H1 (cell line): Measurements from ENCODE around the gene DCAF7. TPM values are rescaled to one million over a fixed set of nuclear protein-coding genes. Genes with fewer than 3 reads are reported as not detected.

Experiments used
- EGR1 ChIP-seq: IDR thresholded peaks from 2 replicates; pipeline ENCODE4 v1.6.1; 2011; ENCODE audit warnings: low read depth, low read length, borderline replicate concordance
- MAFK ChIP-seq: IDR thresholded peaks from 2 replicates; pipeline ENCODE4 v1.6.1; 2012; ENCODE audit warnings: low read depth, mild to moderate bottlenecking, improper control_type of control experiment, low read length
- RNF2 ChIP-seq: fragments of 200-900, 300-1000 bp; sonication (generic); IDR thresholded peaks from 2 replicates; pipeline ENCODE4 v1.7.1; 2016; ENCODE audit warnings: borderline replicate concordance, low read depth, mild to moderate bottlenecking, antibody characterized with exemption, low read length; ENCODE audit not compliant: poor library complexity, severe bottlenecking; ENCODE audit errors: missing control alignments
- RXRA ChIP-seq: IDR thresholded peaks from 2 replicates; pipeline ENCODE4 v1.6.1; 2011; ENCODE audit warnings: low read depth, mild to moderate bottlenecking, low read length, moderate library complexity; ENCODE audit not compliant: insufficient read depth
- ZNF274 ChIP-seq: IDR thresholded peaks from 2 replicates; pipeline ENCODE4 v1.7.0; 2012; ENCODE audit warnings: low read length, borderline replicate concordance; ENCODE audit errors: extremely low read depth
- polyA plus RNA-seq, 7 experiments: library from polyadenylated mRNA; depleted of rRNA in 3 of 7; stranded (reverse) in 5 of 7; unstranded in 2 of 7; fragments of >200 nt in 5 of 7; fragments of 200-250 nt in 2 of 7; gene quantifications; 1 replicate in 5 of 7; 2 replicates in 1 of 7; 4 replicates in 1 of 7; pipeline versions ENCODE4 v1.2.1 to v1.2.3, GENCODE V29; 2011 to 2013; ENCODE audit warnings: missing spikeins in 2 of 7, mixed read lengths in 2 of 7
- total RNA-seq: library from RNA; stranded (reverse); fragmentation: NEBNext Ultra II Directional; extraction: Animal tissue kit (Norgen Biotek cat#: 25700); gene quantifications from 2 replicates; pipeline ENCODE4 v1.2.1, GENCODE V29; 2021

DCAF7 gene
- total and polyA plus RNA-seq, 2 of the 8 experiments (the other 6 are each of a cell fraction or from before 2014, with no cell fraction given): 74.9 to 94.1 TPM

DNA sequence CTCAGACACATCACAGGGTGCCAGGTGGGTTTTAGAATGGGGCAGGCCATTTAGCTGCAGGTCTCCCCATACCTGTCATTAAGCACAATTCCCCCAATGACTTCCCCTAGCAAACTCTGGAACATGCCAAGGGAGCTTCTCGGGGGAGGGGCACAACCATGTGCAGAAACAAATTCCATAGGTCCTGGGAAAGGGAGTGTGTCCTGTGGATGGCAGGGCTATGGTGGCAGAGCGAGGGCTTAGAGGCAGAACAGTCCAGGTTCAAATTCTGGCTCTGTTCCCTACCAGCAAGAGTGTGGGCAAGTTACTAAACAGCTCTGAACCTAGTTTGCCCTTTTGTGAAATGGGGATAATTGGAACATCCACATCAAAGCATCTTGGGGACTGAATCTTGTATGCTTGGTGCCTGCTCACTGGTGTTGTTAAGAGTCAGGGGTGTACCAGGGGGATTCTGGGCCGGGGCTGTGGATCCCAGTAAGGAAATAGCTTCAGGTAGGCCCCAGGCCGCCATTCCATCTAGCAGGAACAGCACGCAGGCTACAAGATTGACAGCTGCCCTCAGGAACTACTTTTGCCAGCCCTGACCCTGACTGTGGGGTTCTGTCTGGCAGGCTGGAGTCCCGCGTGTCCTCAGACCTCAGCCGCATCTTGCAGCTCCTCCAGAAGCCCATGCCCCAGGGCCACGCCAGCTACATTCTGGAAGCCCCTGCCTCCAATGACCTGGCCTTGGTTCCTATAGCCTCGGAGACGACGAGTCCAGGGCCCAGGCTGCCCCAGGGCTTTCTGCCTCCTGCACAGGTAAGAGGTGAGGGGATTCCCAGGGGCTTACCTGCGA, 5.6 kb upstream of the DCAF7 start (continued):
- TF ChIP-seq RXRA: no peak
- TF ChIP-seq ZNF274: no peak
- TF ChIP-seq EGR1: no peak
- TF ChIP-seq RNF2: no peak
- TF ChIP-seq MAFK: no peak
- TF ChIP-seq, all 59 proteins: peak for 0
